H1 (cell line): ENCODE measurements around the gene MORN5.

Source experiments
- NANOG ChIP-seq: IDR thresholded peaks from 2 replicates; pipeline ENCODE4 v1.6.1; 2011; ENCODE audit warnings: low read length, low read depth, mild to moderate bottlenecking, inconsistent platforms; ENCODE audit not compliant: insufficient read depth, poor library complexity, severe bottlenecking
- SIN3A ChIP-seq, 2 experiments: IDR thresholded peaks in 1 of 2; conservative IDR thresholded peaks in 1 of 2; 2 replicates each; pipeline ENCODE4 v1.6.1; 2011 to 2012; ENCODE audit warnings: low read length in 2 of 2, improper control_type of control experiment in 1 of 2, low read depth in 1 of 2, mild to moderate bottlenecking in 1 of 2

GRCh38 chr9:122172131-122172530 lies 12.4 kb downstream of the MORN5 start:
- no peak for TF ChIP-seq SIN3A (conservative IDR thresholded peaks at IDR 0.05 in 1 of 2, IDR thresholded peaks at IDR 0.05 in 1 of 2; ENCODE audit: low read depth in 1 of 2, low read length in 2 of 2)
- TF ChIP-seq NANOG, result no peak
